Upper lobe of left lung (tissue), 4 donors: ENCODE results near the gene TSPAN17.

Experiments
- POLR2A ChIP-seq, 4 donors: fragments of 450-650 bp; IDR thresholded peaks; one replicate each; pipeline ENCODE4 v1.5.1; 2016 to 2017; ENCODE audit warnings: antibody characterized with exemption in 4 of 4, mild to moderate bottlenecking in 2 of 4
- TF ChIP-seq, protein P1 (sequence below), 6 experiments: fragments of 450-650 bp in 4 of 6; fragments of 200-600 bp in 2 of 6; sonication (generic) in 2 of 6; IDR thresholded peaks; one replicate each; pipeline ENCODE4 v1.5.1; 2016 to 2019; ENCODE audit warnings: antibody characterized with exemption in 6 of 6

DNA sequence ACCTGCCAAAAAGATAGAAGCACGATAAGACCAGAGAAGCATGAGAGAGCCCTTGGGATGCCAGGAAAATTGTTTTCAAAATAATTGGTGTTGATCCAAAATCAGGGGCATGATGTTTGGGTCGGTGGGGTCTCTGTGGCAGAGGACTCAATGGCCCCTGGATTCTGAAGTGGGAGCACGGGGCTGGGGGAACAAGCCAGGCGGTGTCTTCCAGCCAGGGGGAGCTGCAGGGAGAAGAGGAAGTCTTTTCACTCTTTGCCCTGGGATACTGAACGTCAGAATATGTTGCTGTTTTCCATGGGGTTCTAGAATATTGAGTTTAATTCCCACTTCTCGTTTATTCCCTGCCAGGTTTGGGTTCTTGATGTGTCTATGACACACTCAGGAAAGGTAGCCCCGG is 20.4 kb downstream of the TSPAN17 start:
- TF ChIP-seq, protein P1, sequence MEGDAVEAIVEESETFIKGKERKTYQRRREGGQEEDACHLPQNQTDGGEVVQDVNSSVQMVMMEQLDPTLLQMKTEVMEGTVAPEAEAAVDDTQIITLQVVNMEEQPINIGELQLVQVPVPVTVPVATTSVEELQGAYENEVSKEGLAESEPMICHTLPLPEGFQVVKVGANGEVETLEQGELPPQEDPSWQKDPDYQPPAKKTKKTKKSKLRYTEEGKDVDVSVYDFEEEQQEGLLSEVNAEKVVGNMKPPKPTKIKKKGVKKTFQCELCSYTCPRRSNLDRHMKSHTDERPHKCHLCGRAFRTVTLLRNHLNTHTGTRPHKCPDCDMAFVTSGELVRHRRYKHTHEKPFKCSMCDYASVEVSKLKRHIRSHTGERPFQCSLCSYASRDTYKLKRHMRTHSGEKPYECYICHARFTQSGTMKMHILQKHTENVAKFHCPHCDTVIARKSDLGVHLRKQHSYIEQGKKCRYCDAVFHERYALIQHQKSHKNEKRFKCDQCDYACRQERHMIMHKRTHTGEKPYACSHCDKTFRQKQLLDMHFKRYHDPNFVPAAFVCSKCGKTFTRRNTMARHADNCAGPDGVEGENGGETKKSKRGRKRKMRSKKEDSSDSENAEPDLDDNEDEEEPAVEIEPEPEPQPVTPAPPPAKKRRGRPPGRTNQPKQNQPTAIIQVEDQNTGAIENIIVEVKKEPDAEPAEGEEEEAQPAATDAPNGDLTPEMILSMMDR (IDR thresholded peaks at IDR 0.05): no peak
- no peak for TF ChIP-seq POLR2A (IDR thresholded peaks at IDR 0.05)
